Ishikawa (cell line): ENCODE measurements around the gene MAN2B2.

ENCODE experiments used
- CEBPB ChIP-seq: IDR thresholded peaks from 2 replicates; pipeline ENCODE4 v1.6.1; 2012
- CREB1 ChIP-seq: IDR thresholded peaks from 2 replicates; pipeline ENCODE4 v1.6.1; 2012; ENCODE audit warnings: low read depth
- EGR1 ChIP-seq: IDR thresholded peaks from 2 replicates; pipeline ENCODE4 v1.6.1; 2012
- EP300 ChIP-seq: IDR thresholded peaks from 2 replicates; pipeline ENCODE4 v1.6.1; 2012; ENCODE audit warnings: borderline replicate concordance
- FOXM1 ChIP-seq: IDR thresholded peaks from 2 replicates; pipeline ENCODE4 v1.6.1; 2012; ENCODE audit warnings: low read depth, borderline replicate concordance
- NFIC ChIP-seq: IDR thresholded peaks from 2 replicates; pipeline ENCODE4 v1.6.1; 2012
- RAD21 ChIP-seq: IDR thresholded peaks from 2 replicates; pipeline ENCODE4 v1.6.1; 2012; ENCODE audit warnings: low read depth
- TAF1 ChIP-seq: IDR thresholded peaks from 2 replicates; pipeline ENCODE4 v1.6.1; 2012; ENCODE audit warnings: low read depth, mild to moderate bottlenecking
- TCF12 ChIP-seq: IDR thresholded peaks from 2 replicates; pipeline ENCODE4 v1.6.1; 2012; ENCODE audit warnings: low read depth
- TEAD4 ChIP-seq: IDR thresholded peaks from 2 replicates; pipeline ENCODE4 v1.6.1; 2012
- YY1 ChIP-seq: IDR thresholded peaks from 2 replicates; pipeline ENCODE4 v1.6.1; 2012; ENCODE audit warnings: low read depth
- ZBTB7A ChIP-seq: IDR thresholded peaks from 2 replicates; pipeline ENCODE4 v1.6.1; 2012; ENCODE audit warnings: low read depth
- TF ChIP-seq, protein P1 (sequence below): IDR thresholded peaks from 2 replicates; pipeline ENCODE4 v1.6.1; 2012; ENCODE audit warnings: low read depth, mild to moderate bottlenecking
- TF ChIP-seq, protein P2 (sequence below): IDR thresholded peaks from 2 replicates; pipeline ENCODE4 v1.6.1; 2012
- TF ChIP-seq, protein P3 (sequence below): IDR thresholded peaks from 2 replicates; pipeline ENCODE4 v1.6.1; 2012

The MAN2B2 gene

DNA sequence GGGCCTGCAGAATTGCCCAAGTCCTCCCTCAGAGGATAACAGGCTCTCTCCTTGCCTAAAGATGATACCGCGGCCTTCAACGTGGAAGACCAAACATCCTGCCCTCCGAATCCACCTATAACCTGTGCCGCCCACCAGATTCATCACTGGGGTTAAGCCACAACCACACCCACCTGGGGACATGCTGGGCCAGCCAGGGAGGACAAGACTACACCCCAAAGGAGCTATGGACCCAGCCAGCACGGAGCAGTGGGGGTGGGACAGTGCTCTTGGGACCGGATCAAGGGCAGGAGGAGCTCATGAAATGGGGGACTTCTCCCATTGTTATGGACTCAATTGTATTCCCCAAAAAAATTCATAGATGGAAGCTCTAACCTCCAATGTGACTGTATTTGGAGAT lies 6.8 kb upstream of the MAN2B2 start:
- TF ChIP-seq TCF12 (no peak), NFIC (no peak), FOXM1 (no peak)
- TF ChIP-seq, protein P1, sequence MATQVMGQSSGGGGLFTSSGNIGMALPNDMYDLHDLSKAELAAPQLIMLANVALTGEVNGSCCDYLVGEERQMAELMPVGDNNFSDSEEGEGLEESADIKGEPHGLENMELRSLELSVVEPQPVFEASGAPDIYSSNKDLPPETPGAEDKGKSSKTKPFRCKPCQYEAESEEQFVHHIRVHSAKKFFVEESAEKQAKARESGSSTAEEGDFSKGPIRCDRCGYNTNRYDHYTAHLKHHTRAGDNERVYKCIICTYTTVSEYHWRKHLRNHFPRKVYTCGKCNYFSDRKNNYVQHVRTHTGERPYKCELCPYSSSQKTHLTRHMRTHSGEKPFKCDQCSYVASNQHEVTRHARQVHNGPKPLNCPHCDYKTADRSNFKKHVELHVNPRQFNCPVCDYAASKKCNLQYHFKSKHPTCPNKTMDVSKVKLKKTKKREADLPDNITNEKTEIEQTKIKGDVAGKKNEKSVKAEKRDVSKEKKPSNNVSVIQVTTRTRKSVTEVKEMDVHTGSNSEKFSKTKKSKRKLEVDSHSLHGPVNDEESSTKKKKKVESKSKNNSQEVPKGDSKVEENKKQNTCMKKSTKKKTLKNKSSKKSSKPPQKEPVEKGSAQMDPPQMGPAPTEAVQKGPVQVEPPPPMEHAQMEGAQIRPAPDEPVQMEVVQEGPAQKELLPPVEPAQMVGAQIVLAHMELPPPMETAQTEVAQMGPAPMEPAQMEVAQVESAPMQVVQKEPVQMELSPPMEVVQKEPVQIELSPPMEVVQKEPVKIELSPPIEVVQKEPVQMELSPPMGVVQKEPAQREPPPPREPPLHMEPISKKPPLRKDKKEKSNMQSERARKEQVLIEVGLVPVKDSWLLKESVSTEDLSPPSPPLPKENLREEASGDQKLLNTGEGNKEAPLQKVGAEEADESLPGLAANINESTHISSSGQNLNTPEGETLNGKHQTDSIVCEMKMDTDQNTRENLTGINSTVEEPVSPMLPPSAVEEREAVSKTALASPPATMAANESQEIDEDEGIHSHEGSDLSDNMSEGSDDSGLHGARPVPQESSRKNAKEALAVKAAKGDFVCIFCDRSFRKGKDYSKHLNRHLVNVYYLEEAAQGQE: no peak

DNA sequence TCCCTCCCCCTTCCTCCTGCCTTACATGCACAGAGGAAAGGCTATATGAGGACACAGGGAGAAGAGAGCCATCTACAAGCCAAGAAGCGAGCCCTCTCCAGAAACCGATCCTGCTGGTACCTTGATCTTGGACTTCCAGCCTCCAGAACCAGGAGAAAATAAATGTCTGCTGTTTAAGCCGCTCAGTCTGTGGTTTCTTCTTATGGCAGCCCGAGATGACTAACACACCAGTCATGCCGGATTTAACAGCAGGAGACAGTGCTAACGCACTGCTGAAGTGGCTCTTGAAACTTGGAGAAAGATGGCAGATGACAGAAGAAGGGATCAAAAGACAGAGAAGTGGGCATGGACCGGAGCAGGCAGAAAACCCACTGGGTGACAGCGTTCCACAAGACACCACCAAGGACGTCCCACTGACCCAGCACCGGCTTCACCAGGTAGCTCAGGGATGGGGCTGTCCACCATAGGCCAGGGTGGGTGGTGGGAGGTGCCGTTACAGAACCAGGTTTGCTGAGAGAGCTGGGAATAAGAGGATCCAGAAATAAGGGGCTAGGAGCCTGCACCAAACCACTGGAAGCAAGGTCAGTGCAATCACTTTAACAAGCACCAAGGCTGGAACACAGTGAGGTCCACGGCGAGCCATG lies 6.2 kb upstream of the MAN2B2 start:
- TF ChIP-seq EP300: no peak
- TF ChIP-seq, protein P2, sequence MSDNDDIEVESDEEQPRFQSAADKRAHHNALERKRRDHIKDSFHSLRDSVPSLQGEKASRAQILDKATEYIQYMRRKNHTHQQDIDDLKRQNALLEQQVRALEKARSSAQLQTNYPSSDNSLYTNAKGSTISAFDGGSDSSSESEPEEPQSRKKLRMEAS: no peak
- TF ChIP-seq, protein P3, sequence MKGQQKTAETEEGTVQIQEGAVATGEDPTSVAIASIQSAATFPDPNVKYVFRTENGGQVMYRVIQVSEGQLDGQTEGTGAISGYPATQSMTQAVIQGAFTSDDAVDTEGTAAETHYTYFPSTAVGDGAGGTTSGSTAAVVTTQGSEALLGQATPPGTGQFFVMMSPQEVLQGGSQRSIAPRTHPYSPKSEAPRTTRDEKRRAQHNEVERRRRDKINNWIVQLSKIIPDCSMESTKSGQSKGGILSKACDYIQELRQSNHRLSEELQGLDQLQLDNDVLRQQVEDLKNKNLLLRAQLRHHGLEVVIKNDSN: no peak
- no peak for TF ChIP-seq EGR1
- TF ChIP-seq FOXM1: no peak
- TF ChIP-seq ZBTB7A: no peak
- no peak for TF ChIP-seq TCF12
- TF ChIP-seq YY1: no peak
- TF ChIP-seq NFIC: no peak
- no peak for TF ChIP-seq TAF1
- TF ChIP-seq, protein P1: no peak
- TF ChIP-seq CEBPB: no peak
- no peak for TF ChIP-seq CREB1

DNA sequence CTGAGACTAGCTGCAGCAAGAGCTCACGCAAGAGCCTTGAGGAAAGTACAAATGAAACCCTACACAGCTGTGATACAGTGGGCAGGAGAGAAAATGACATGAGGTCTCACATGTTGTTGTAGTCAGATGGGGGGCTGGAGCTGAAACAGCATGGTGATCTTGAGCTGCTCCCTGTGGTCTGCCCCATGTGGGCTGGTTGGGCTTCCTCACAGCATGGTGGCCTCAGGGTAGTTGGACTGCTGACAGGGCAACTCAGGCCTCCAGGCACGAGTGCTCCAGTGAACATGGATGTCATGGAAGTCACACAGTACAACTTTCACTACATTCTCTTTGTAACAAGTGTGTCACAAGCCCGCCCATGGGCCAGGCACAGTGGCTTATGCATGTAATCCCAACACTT lies 3.4 kb upstream of the MAN2B2 start:
- TF ChIP-seq EGR1: no peak
- TF ChIP-seq EP300: no peak
- TF ChIP-seq YY1: no peak
- TF ChIP-seq, protein P2: no peak
- TF ChIP-seq, protein P3: no peak
- TF ChIP-seq CEBPB: no peak
- no peak for TF ChIP-seq TEAD4
- TF ChIP-seq RAD21: no peak
- no peak for TF ChIP-seq CREB1
- no peak for TF ChIP-seq ZBTB7A
- no peak for TF ChIP-seq TAF1
- TF ChIP-seq, protein P1: no peak
- no peak for TF ChIP-seq NFIC
- no peak for TF ChIP-seq FOXM1
- no peak for TF ChIP-seq TCF12

DNA sequence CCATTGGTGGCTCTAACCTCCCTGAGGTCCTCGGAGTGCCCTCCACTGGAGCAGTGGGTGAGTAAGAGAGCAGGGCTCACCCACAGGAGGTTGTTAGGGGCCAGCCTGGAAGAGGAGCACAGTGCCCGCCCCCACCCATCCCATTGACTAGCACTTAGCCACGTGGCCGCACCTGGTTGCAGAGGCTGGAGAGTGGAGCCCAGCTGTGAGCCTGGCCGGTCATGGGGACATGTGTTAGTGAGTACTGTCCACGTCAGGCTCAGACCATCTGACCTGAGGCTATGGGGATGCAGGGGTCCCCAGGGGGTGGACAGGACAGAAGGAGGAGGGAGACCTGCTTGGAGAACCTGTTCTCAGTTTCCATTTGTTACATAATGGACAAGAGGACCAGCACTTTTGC lies 1.4 kb upstream of the MAN2B2 start:
- TF ChIP-seq ZBTB7A (no peak), EGR1 (no peak)

DNA sequence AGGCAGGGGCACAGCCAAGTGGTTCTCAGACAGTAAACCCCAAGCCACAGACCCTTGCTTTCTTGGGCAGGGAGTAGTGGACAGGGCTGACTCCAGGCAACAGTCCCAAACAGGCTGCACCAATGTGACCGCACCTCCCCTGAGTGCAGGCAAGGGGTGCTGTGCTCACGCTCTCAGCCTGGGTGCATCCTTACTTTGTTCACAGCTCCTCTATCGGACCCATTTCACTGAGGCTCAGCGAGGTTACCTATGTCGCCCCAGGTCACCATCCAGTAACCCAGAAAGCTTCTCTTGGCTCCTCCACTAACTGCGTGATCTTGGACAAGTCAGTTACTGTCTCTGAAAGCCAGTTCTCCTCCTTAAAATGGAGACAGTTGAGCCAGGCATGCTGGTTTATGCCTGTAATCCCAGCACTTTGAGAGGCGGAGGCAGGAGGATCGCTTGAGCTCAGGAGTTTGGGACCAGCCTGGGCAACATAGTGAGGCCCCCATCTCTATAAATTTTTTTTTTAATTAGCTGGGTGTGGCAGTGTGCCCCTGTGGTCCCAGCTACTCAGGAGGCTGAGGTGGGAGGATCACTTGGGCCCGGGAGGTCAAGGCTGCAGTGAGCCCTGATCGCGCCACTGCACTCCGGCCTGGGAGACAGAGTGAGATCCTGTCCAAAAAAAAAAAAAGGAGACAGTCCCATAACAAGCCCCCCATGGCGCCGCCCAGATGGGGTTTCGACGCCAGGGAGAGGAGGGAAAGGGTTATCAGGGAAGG lies 823 bp upstream of the MAN2B2 start:
- TF ChIP-seq, protein P2: no peak
- no peak for TF ChIP-seq YY1
- no peak for TF ChIP-seq TEAD4
- no peak for TF ChIP-seq FOXM1
- TF ChIP-seq TAF1: no peak
- no peak for TF ChIP-seq CREB1
- TF ChIP-seq NFIC: no peak
- TF ChIP-seq ZBTB7A: no peak
- no peak for TF ChIP-seq CEBPB
- TF ChIP-seq, protein P1: no peak
- TF ChIP-seq TCF12: no peak
- no peak for TF ChIP-seq RAD21
- TF ChIP-seq, protein P3: no peak
